ENCODE measurements around the gene OOSP2.
"Not testable (repeated sequence)": the region's sequence is repeated elsewhere in the genome, so short reads cannot be mapped to it uniquely, and the experiment has no call there.

The OOSP2 gene

GRCh38 chr11:60040109-60040508, at the start of gene OOSP2:
Gene OOSP2 (plus strand): TSS chr11:60040409. CDS start chr11:60040460, 51 bp downstream.
- DNase-seq (ENCODE audit: insufficient read length, low spot score), result no peak
- FAIRE-seq, result no peak

GRCh38 chr11:59990421-59990820, 49.8 kb upstream of the OOSP2 start:
- no peak for DNase-seq (ENCODE audit: insufficient read length, low spot score)

GRCh38 chr11:59992425-59992824, 47.8 kb upstream of the OOSP2 start:
- FAIRE-seq (no peak), DNase-seq (ENCODE audit: insufficient read length, low spot score) (no peak)

More at GRCh38 chr11:59990421-59990820, 49.8 kb upstream of the OOSP2 start:
- FAIRE-seq, result no peak

- no peak for FAIRE-seq
Measured at GRCh38 chr11:59997800-59998199, 42.4 kb upstream of the OOSP2 start.

GRCh38 chr11:59999691-60000090, 40.5 kb upstream of the OOSP2 start:
- DNase-seq (ENCODE audit: insufficient read length, low spot score) (no peak), FAIRE-seq (no peak)

More at GRCh38 chr11:59997800-59998199, 42.4 kb upstream of the OOSP2 start:
- no peak for DNase-seq (ENCODE audit: insufficient read length, low spot score)

GRCh38 chr11:60003729-60004128, 36.5 kb upstream of the OOSP2 start:
- DNase-seq (ENCODE audit: insufficient read length, low spot score) (no peak), FAIRE-seq (no peak)

GRCh38 chr11:60005360-60005759, 34.8 kb upstream of the OOSP2 start:
- DNase-seq (ENCODE audit: insufficient read length, low spot score) (no peak), FAIRE-seq (no peak)

GRCh38 chr11:60016881-60017280, 23.3 kb upstream of the OOSP2 start, which contains the start of gene OOSP4B:
Gene OOSP4B (plus strand): TSS chr11:60017181.
- no peak for DNase-seq (ENCODE audit: insufficient read length, low spot score)
- FAIRE-seq, result no peak

GRCh38 chr11:60018058-60018457, 22.2 kb upstream of the OOSP2 start:
- FAIRE-seq (no peak), DNase-seq (ENCODE audit: insufficient read length, low spot score) (no peak)

- DNase-seq (ENCODE audit: insufficient read length, low spot score); FAIRE-seq: not testable (repeated sequence)
Measured at GRCh38 chr11:60020376-60020775, 19.8 kb upstream of the OOSP2 start.

GRCh38 chr11:60029015-60029632, 11.1 kb upstream of the OOSP2 start:
- FAIRE-seq, result no peak
- no peak for DNase-seq (ENCODE audit: insufficient read length, low spot score)

GRCh38 chr11:60050422-60050821, 10.2 kb downstream of the OOSP2 start:
- FAIRE-seq; DNase-seq (ENCODE audit: insufficient read length, low spot score): not testable (repeated sequence)

GRCh38 chr11:60050839-60051238, 10.6 kb downstream of the OOSP2 start:
- not testable (repeated sequence) for FAIRE-seq

GRCh38 chr11:60056349-60056969, 16.2 kb downstream of the OOSP2 start, which contains the start of gene MS4A3:
Gene MS4A3 (plus strand): TSS chr11:60056665. CDS start chr11:60061161, 4,496 bp downstream.
- FAIRE-seq (no peak), DNase-seq (ENCODE audit: insufficient read length, low spot score) (no peak)

More at GRCh38 chr11:60050839-60051238, 10.6 kb downstream of the OOSP2 start:
- not testable (repeated sequence) for DNase-seq (ENCODE audit: insufficient read length, low spot score)

- FAIRE-seq, result no peak
- DNase-seq (ENCODE audit: insufficient read length, low spot score), result no peak
Measured at GRCh38 chr11:60059052-60059451, 18.8 kb downstream of the OOSP2 start.

GRCh38 chr11:60059521-60060240, 19.5 kb downstream of the OOSP2 start:
- no peak for DNase-seq (ENCODE audit: insufficient read length, low spot score)
- no peak for FAIRE-seq

- FAIRE-seq, result no peak
- DNase-seq (ENCODE audit: insufficient read length, low spot score), result no peak
Measured at GRCh38 chr11:60064111-60064510, 23.9 kb downstream of the OOSP2 start.

GRCh38 chr11:60065801-60066200, 25.6 kb downstream of the OOSP2 start:
- no peak for DNase-seq (ENCODE audit: insufficient read length, low spot score)
- FAIRE-seq, result no peak

GRCh38 chr11:60069450-60069849, 29.2 kb downstream of the OOSP2 start:
- FAIRE-seq (no peak), DNase-seq (ENCODE audit: insufficient read length, low spot score) (no peak)

GRCh38 chr11:60071644-60072043, 31.4 kb downstream of the OOSP2 start:
- FAIRE-seq, result not testable (repeated sequence)

GRCh38 chr11:60077216-60077817, 37.1 kb downstream of the OOSP2 start:
- DNase-seq (ENCODE audit: insufficient read length, low spot score) (no peak), FAIRE-seq (no peak)

More at GRCh38 chr11:60071644-60072043, 31.4 kb downstream of the OOSP2 start:
- DNase-seq (ENCODE audit: insufficient read length, low spot score), result not testable (repeated sequence)
